WTC11 (cell line): ENCODE data around the gene CTIF.

ENCODE experiments used
- CREM ChIP-seq: sonication (generic); formaldehyde crosslinking; IDR thresholded peaks from 2 replicates; pipeline ENCODE4 v1.8.1; 2022; ENCODE audit warnings: mild to moderate bottlenecking, missing genetic modification reagents, moderate library complexity
- CTCF ChIP-seq: fragments of 200-600 bp; IDR thresholded peaks from 2 replicates; pipeline ENCODE4 v1.8.0; 2022; ENCODE audit warnings: antibody characterized with exemption
- ETV6 ChIP-seq: sonication (generic); formaldehyde crosslinking; IDR thresholded peaks from 2 replicates; pipeline ENCODE4 v1.8.1; 2022; ENCODE audit warnings: mild to moderate bottlenecking, missing genetic modification reagents
- FOXJ3 ChIP-seq: sonication (generic); formaldehyde crosslinking; IDR thresholded peaks from 2 replicates; pipeline ENCODE4 v1.9.0; 2021; ENCODE audit warnings: missing genetic modification reagents, mild to moderate bottlenecking, borderline replicate concordance
- NFATC4 ChIP-seq: fragments of 250-450 bp; sonication (Bioruptor Pico); IDR thresholded peaks from 2 replicates; pipeline ENCODE4 v1.9.0; 2021; ENCODE audit warnings: mild to moderate bottlenecking
- NR3C1 ChIP-seq: sonication (generic); formaldehyde crosslinking; conservative IDR thresholded peaks from 2 replicates; pipeline ENCODE4 v1.8.1; 2023; ENCODE audit warnings: low read depth, mild to moderate bottlenecking, missing genetic modification reagents
- SMAD3 ChIP-seq: sonication (generic); formaldehyde crosslinking; IDR thresholded peaks from 2 replicates; pipeline ENCODE4 v1.8.0; 2022; ENCODE audit warnings: missing genetic modification reagents, mild to moderate bottlenecking, borderline replicate concordance
- USF1 ChIP-seq: sonication (generic); formaldehyde crosslinking; IDR thresholded peaks from 2 replicates; pipeline ENCODE4 v1.8.0; 2022; ENCODE audit warnings: mild to moderate bottlenecking, missing genetic modification reagents
- ZBTB43 ChIP-seq: sonication (generic); formaldehyde crosslinking; IDR thresholded peaks from 2 replicates; pipeline ENCODE4 v1.8.1; 2023; ENCODE audit warnings: mild to moderate bottlenecking, missing genetic modification reagents
- ZNF121 ChIP-seq: sonication (generic); formaldehyde crosslinking; IDR thresholded peaks from 2 replicates; pipeline ENCODE4 v1.8.0; 2023; ENCODE audit warnings: missing genetic modification reagents
- ZNF138 ChIP-seq: sonication (generic); formaldehyde crosslinking; conservative IDR thresholded peaks from 2 replicates; pipeline ENCODE4 v1.8.1; 2022; ENCODE audit warnings: mild to moderate bottlenecking, moderate library complexity, missing genetic modification reagents
- ZNF281 ChIP-seq: sonication (generic); formaldehyde crosslinking; IDR thresholded peaks from 2 replicates; pipeline ENCODE4 v1.8.0; 2023; ENCODE audit warnings: mild to moderate bottlenecking, missing genetic modification reagents
- ZNF425 ChIP-seq: fragments of 250-450 bp; sonication (Bioruptor Pico); conservative IDR thresholded peaks from 2 replicates; pipeline ENCODE4 v1.9.0; 2021; ENCODE audit warnings: mild to moderate bottlenecking

- TF ChIP-seq USF1 (CRISPR knock-in tag) (no peak), CTCF (no peak), CREM (CRISPR knock-in tag) (no peak), ZNF425 (CRISPR knock-in tag) (no peak), NR3C1 (no peak), ZNF121 (CRISPR knock-in tag) (no peak), FOXJ3 (no peak), NFATC4 (CRISPR knock-in tag) (no peak), SMAD3 (no peak), ZBTB43 (no peak), ZNF138 (CRISPR knock-in tag) (no peak), ETV6 (no peak), ZNF281 (no peak)
These were observed 134.0 kb downstream of the CTIF start for GRCh38 chr18:48672671-48673340.
